Ovary (tissue), 3 donors: ENCODE results near the gene PTPN7.

Experiments used
- EP300 ChIP-seq: sonication (generic); formaldehyde crosslinking; IDR thresholded peaks from one replicate; pipeline ENCODE4 v1.6.1; 2017; ENCODE audit warnings: antibody characterized with exemption
- POLR2A ChIP-seq: fragments of 450-650 bp; IDR thresholded peaks from one replicate; pipeline ENCODE4 v1.6.1; 2017; ENCODE audit warnings: antibody characterized with exemption, mild to moderate bottlenecking, moderate library complexity
- TF ChIP-seq, protein P1 (sequence below), 3 donors: fragments of 450-650 bp in 2 of 3; fragments of 200-600 bp in 1 of 3; IDR thresholded peaks; one replicate each; pipeline versions ENCODE4 v1.5.1 to v1.8.0; 2016 to 2022; ENCODE audit warnings: antibody characterized with exemption in 3 of 3, mild to moderate bottlenecking in 1 of 3
- donor health status: DM: no; HTN: no; CAD: no.

GRCh38 chr1:202193614-202194327 lies 33.4 kb upstream of the PTPN7 start, which contains the start of gene LGR6:
- TF ChIP-seq, protein P1, sequence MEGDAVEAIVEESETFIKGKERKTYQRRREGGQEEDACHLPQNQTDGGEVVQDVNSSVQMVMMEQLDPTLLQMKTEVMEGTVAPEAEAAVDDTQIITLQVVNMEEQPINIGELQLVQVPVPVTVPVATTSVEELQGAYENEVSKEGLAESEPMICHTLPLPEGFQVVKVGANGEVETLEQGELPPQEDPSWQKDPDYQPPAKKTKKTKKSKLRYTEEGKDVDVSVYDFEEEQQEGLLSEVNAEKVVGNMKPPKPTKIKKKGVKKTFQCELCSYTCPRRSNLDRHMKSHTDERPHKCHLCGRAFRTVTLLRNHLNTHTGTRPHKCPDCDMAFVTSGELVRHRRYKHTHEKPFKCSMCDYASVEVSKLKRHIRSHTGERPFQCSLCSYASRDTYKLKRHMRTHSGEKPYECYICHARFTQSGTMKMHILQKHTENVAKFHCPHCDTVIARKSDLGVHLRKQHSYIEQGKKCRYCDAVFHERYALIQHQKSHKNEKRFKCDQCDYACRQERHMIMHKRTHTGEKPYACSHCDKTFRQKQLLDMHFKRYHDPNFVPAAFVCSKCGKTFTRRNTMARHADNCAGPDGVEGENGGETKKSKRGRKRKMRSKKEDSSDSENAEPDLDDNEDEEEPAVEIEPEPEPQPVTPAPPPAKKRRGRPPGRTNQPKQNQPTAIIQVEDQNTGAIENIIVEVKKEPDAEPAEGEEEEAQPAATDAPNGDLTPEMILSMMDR (IDR thresholded peaks at IDR 0.05) = no peak
- TF ChIP-seq POLR2A (no peak), EP300 (no peak)
